KMS-11 (cell line): ENCODE data around the gene AMTN.

Experiments
- H2AFZ ChIP-seq: fragments of 200-600 bp; sonication (generic); 2 replicates; pipeline ENCODE4 v1.6.1; 2016; ENCODE audit warnings: antibody characterized with exemption, mixed run types, low read depth
- H3K27ac ChIP-seq: fragments of 200-600 bp; sonication (generic); 2 replicates; pipeline ENCODE4 v1.6.1; 2016; ENCODE audit warnings: mild to moderate bottlenecking, mixed run types
- H3K27me3 ChIP-seq: fragments of 200-600 bp; sonication (generic); 2 replicates; pipeline ENCODE4 v1.6.1; 2017; ENCODE audit warnings: mild to moderate bottlenecking, low read depth, mixed run types, moderate library complexity; ENCODE audit not compliant: insufficient read depth
- H3K36me3 ChIP-seq: fragments of 200-600 bp; sonication (generic); 2 replicates; pipeline ENCODE4 v1.6.1; 2017; ENCODE audit warnings: mild to moderate bottlenecking, mixed run types; ENCODE audit not compliant: insufficient read depth
- H3K4me1 ChIP-seq: fragments of 200-600 bp; sonication (generic); 2 replicates; pipeline ENCODE4 v1.6.1; 2016; ENCODE audit warnings: mild to moderate bottlenecking, low read depth, mixed run types; ENCODE audit not compliant: poor library complexity, severe bottlenecking
- H3K4me2 ChIP-seq: fragments of 200-600 bp; sonication (generic); 2 replicates; pipeline ENCODE4 v1.7.0; 2016; ENCODE audit warnings: mild to moderate bottlenecking, mixed run types
- H3K4me3 ChIP-seq: fragments of 200-600 bp; sonication (generic); IDR thresholded peaks from 2 replicates; pipeline ENCODE4 v1.6.1; 2017; ENCODE audit warnings: low read depth, low read length, mixed read lengths; ENCODE audit not compliant: insufficient read depth
- H3K79me2 ChIP-seq: fragments of 200-600 bp; sonication (generic); 2 replicates; pipeline ENCODE4 v1.6.1; 2016; ENCODE audit warnings: low read depth, mixed run types; ENCODE audit not compliant: insufficient read depth
- H3K9ac ChIP-seq: fragments of 200-600 bp; sonication (generic); 2 replicates; pipeline ENCODE4 v1.6.1; 2016; ENCODE audit warnings: mild to moderate bottlenecking, mixed run types
- H4K20me1 ChIP-seq: fragments of 200-600 bp; sonication (generic); 2 replicates; pipeline ENCODE4 v1.6.1; 2016; ENCODE audit warnings: mild to moderate bottlenecking, mixed run types; ENCODE audit not compliant: insufficient read depth
- TF ChIP-seq, protein P1 (sequence below): fragments of 200-600 bp; sonication (generic); conservative IDR thresholded peaks from 2 replicates; pipeline ENCODE4 v1.6.1; 2017; ENCODE audit warnings: low read depth, mild to moderate bottlenecking, antibody characterized with exemption, low read length, moderate library complexity, mixed read lengths

The AMTN gene, protein sequence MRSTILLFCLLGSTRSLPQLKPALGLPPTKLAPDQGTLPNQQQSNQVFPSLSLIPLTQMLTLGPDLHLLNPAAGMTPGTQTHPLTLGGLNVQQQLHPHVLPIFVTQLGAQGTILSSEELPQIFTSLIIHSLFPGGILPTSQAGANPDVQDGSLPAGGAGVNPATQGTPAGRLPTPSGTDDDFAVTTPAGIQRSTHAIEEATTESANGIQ

DNA sequence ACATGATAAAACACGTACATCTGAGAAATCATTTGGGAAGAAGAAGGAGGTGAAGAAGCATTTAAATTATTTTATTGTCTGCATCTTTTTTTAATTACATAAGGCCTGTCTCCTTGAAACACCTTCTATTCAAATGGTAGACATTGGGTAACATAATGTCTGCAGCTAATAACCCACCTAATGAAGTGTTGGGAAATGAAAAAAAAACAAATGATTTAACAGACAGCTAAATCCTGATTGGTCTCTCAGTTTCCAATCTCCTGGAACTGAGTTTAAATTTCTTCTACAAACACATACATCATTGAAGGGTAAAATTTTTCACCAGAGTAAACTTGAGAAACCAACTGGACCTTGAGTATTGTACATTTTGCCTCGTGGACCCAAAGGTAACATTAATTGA lies at the start of gene AMTN:
Gene AMTN, plus strand, starts transcription at position 301 of the 400 bp plus-strand sequence. CDS start 209 bp downstream, outside the sequence.
- no peaks in the 10 kb centered on the region for H3K36me3 ChIP-seq
- no peaks in the 10 kb centered on the region for H3K4me1 ChIP-seq
- no peaks in the 10 kb centered on the region for H3K27me3 ChIP-seq
- TF ChIP-seq, protein P1, sequence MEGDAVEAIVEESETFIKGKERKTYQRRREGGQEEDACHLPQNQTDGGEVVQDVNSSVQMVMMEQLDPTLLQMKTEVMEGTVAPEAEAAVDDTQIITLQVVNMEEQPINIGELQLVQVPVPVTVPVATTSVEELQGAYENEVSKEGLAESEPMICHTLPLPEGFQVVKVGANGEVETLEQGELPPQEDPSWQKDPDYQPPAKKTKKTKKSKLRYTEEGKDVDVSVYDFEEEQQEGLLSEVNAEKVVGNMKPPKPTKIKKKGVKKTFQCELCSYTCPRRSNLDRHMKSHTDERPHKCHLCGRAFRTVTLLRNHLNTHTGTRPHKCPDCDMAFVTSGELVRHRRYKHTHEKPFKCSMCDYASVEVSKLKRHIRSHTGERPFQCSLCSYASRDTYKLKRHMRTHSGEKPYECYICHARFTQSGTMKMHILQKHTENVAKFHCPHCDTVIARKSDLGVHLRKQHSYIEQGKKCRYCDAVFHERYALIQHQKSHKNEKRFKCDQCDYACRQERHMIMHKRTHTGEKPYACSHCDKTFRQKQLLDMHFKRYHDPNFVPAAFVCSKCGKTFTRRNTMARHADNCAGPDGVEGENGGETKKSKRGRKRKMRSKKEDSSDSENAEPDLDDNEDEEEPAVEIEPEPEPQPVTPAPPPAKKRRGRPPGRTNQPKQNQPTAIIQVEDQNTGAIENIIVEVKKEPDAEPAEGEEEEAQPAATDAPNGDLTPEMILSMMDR: no peak
- no peak within 1 kb of the TSS for H3K9ac ChIP-seq
- no peak within 1 kb of the TSS for H2AFZ ChIP-seq
- no peaks in the 10 kb centered on the region for H4K20me1 ChIP-seq
- H3K4me2 ChIP-seq: no peak within 1 kb of the TSS
- no peaks in the 10 kb centered on the region for H3K79me2 ChIP-seq
- no peak within 1 kb of the TSS for H3K4me3 ChIP-seq
- H3K27ac ChIP-seq: no peak within 1 kb of the TSS

DNA sequence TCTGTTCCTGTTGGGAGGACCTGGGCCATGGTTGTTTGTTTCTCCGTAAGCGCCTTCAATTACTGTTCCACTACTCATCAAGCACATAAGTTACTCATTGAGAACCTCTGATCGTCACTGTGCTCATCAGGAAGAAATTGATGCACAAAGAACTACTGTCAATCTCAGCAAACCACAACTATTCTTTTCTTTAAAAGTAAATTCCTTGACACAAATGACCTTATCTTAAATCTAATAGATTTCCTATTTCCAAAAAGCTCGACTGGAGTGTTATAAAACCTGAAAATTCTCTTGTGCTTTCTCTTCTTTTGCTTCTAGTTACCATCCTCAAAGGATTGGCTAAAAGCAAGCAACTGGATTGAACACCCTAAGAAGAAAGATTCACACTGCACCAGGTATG lies 46.5 kb upstream of the AMTN start, which contains the start of gene MUC7:
Gene MUC7, plus strand, starts transcription at position 301 of the 400 bp plus-strand sequence. CDS start 1,825 bp downstream, outside the sequence.
- Histone ChIP-seq H3K36me3 (no peaks in the 10 kb centered on the region), H3K27me3 (no peaks in the 10 kb centered on the region), H4K20me1 (no peaks in the 10 kb centered on the region), H3K4me3 (no peak within 1 kb of the TSS), H3K79me2 (no peaks in the 10 kb centered on the region), H3K9ac (no peak within 1 kb of the TSS), H3K4me1 (no peaks in the 10 kb centered on the region), H2AFZ (no peak within 1 kb of the TSS), H3K27ac (no peak within 1 kb of the TSS), H3K4me2 (no peak within 1 kb of the TSS)
- TF ChIP-seq, protein P1: no peak

DNA sequence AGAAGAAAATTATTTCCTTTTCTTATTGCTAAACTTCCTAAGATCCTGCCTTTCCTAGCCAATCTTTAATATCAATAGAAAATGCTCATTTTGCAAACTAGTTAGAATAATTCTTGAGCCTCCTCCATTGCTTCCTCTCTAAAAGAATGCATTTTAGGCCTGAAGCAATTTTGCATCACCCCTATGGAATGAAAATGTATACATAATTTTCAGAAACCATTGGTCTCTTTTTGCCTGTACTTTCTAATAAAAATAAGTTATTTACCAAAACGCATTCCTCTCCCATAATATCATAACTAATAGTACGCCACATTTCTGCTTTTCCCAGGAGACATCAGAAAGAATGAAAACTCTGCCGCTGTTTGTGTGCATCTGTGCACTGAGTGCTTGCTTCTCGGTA lies 44.7 kb upstream of the AMTN start:
- Histone ChIP-seq H3K79me2 (no peaks in the 10 kb centered on the region), H3K4me2 (no peak overlapping the region), H3K4me1 (no peaks in the 10 kb centered on the region), H2AFZ (no peak overlapping the region), H3K9ac (no peak overlapping the region), H3K36me3 (no peaks in the 10 kb centered on the region), H3K4me3 (no peak overlapping the region), H3K27me3 (no peaks in the 10 kb centered on the region), H4K20me1 (no peaks in the 10 kb centered on the region), H3K27ac (no peak overlapping the region)
- TF ChIP-seq, protein P1: no peak

DNA sequence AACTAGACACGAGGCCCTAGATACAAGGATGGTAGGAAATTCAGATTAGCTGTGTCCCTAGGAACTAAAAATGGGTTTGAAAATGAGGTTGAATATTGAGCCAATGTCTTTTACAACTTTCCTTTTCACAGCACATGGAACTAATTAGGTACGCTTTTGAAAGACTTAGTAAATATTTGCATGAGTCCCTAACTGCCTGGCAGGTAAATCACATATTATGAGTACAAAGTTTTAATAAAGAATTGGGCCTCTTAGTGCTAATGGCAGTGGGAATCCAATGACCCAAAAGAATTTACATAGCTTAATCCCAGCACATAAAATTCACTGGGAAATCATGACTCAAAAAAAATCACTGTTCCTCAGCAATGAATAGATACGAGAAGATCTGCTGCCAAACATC lies 29.6 kb upstream of the AMTN start:
- Histone ChIP-seq H3K4me2 (no peak overlapping the region), H3K9ac (no peak overlapping the region), H3K4me3 (no peak overlapping the region), H3K27me3 (no peaks in the 10 kb centered on the region), H3K36me3 (no peaks in the 10 kb centered on the region), H2AFZ (no peak overlapping the region), H3K4me1 (no peaks in the 10 kb centered on the region), H3K27ac (no peak overlapping the region), H3K79me2 (no peaks in the 10 kb centered on the region), H4K20me1 (no peaks in the 10 kb centered on the region)
- TF ChIP-seq, protein P1: no peak
